ENCODE data around the gene SDHB.

SDHB gene

GRCh38 chr1:17045634-17046333, 8.0 kb downstream of the SDHB start:
- H3K27ac Mint-ChIP-seq: peak overlapping the region; percentile 62
- H3K4me3 Mint-ChIP-seq: no peak overlapping the region
- H3K4me1 Mint-ChIP-seq (ENCODE audit: low read depth): peaks cover 14% of the 10 kb centered on the region
- H3K27me3 Mint-ChIP-seq (ENCODE audit: low read depth): no peaks in the 10 kb centered on the region
- peaks cover 13% of the 10 kb centered on the region for H3K36me3 Mint-ChIP-seq (ENCODE audit: low read depth)
- H3K9me3 Mint-ChIP-seq: no peaks in the 10 kb centered on the region

GRCh38 chr1:17045150-17045549, 8.7 kb downstream of the SDHB start:
- Mint-ChIP-seq H3K27ac (no peak overlapping the region), H3K4me3 (no peak overlapping the region), H3K4me1 (ENCODE audit: low read depth) (peaks cover 13% of the 10 kb centered on the region), H3K36me3 (ENCODE audit: low read depth) (peaks cover 16% of the 10 kb centered on the region), H3K9me3 (no peaks in the 10 kb centered on the region), H3K27me3 (ENCODE audit: low read depth) (no peaks in the 10 kb centered on the region)

- Mint-ChIP-seq H3K4me1 (ENCODE audit: low read depth) (peaks cover 13% of the 10 kb centered on the region), H3K36me3 (ENCODE audit: low read depth) (peaks cover 20% of the 10 kb centered on the region), H3K27me3 (ENCODE audit: low read depth) (no peaks in the 10 kb centered on the region), H3K27ac (no peak overlapping the region), H3K9me3 (no peaks in the 10 kb centered on the region), H3K4me3 (no peak overlapping the region)
These were observed 10.2 kb downstream of the SDHB start for GRCh38 chr1:17043676-17044075.

- Mint-ChIP-seq H3K4me1 (ENCODE audit: low read depth) (peaks cover 3% of the 10 kb centered on the region), H3K27me3 (ENCODE audit: low read depth) (no peaks in the 10 kb centered on the region), H3K4me3 (no peak overlapping the region), H3K27ac (no peak overlapping the region), H3K9me3 (no peaks in the 10 kb centered on the region), H3K36me3 (ENCODE audit: low read depth) (peaks cover 25% of the 10 kb centered on the region)
These were observed 13.7 kb downstream of the SDHB start for GRCh38 chr1:17040135-17040534.

- H3K27ac Mint-ChIP-seq: no peak overlapping the region
- no peaks in the 10 kb centered on the region for H3K4me1 Mint-ChIP-seq (ENCODE audit: low read depth)
- H3K4me3 Mint-ChIP-seq: no peak overlapping the region
- no peaks in the 10 kb centered on the region for H3K9me3 Mint-ChIP-seq
- H3K27me3 Mint-ChIP-seq (ENCODE audit: low read depth): no peaks in the 10 kb centered on the region
- H3K36me3 Mint-ChIP-seq (ENCODE audit: low read depth): peaks cover 25% of the 10 kb centered on the region
These were observed 14.3 kb downstream of the SDHB start for GRCh38 chr1:17039522-17039921.

- Mint-ChIP-seq H3K36me3 (ENCODE audit: low read depth) (peaks cover 13% of the 10 kb centered on the region), H3K9me3 (no peaks in the 10 kb centered on the region), H3K4me1 (ENCODE audit: low read depth) (no peaks in the 10 kb centered on the region), H3K4me3 (no peak overlapping the region), H3K27me3 (ENCODE audit: low read depth) (no peaks in the 10 kb centered on the region), H3K27ac (no peak overlapping the region)
These were observed 20.4 kb downstream of the SDHB start for GRCh38 chr1:17033481-17033880.

GRCh38 chr1:17032741-17033140, 21.1 kb downstream of the SDHB start:
- H3K9me3 Mint-ChIP-seq: no peaks in the 10 kb centered on the region
- H3K36me3 Mint-ChIP-seq (ENCODE audit: low read depth): peaks cover 15% of the 10 kb centered on the region
- no peaks in the 10 kb centered on the region for H3K27me3 Mint-ChIP-seq (ENCODE audit: low read depth)
- no peak overlapping the region for H3K4me3 Mint-ChIP-seq
- no peak overlapping the region for H3K27ac Mint-ChIP-seq
- no peaks in the 10 kb centered on the region for H3K4me1 Mint-ChIP-seq (ENCODE audit: low read depth)

GRCh38 chr1:17031436-17031835, 22.4 kb downstream of the SDHB start:
- no peaks in the 10 kb centered on the region for H3K27me3 Mint-ChIP-seq (ENCODE audit: low read depth)
- no peaks in the 10 kb centered on the region for H3K4me1 Mint-ChIP-seq (ENCODE audit: low read depth)
- peaks cover 19% of the 10 kb centered on the region for H3K36me3 Mint-ChIP-seq (ENCODE audit: low read depth)

GRCh38 chr1:17030206-17030605, 23.6 kb downstream of the SDHB start:
- H3K4me1 Mint-ChIP-seq (ENCODE audit: low read depth): no peaks in the 10 kb centered on the region
- no peaks in the 10 kb centered on the region for H3K27me3 Mint-ChIP-seq (ENCODE audit: low read depth)
- H3K9me3 Mint-ChIP-seq: no peaks in the 10 kb centered on the region
- peaks cover 16% of the 10 kb centered on the region for H3K36me3 Mint-ChIP-seq (ENCODE audit: low read depth)
- H3K27ac Mint-ChIP-seq: no peak overlapping the region
- H3K4me3 Mint-ChIP-seq: no peak overlapping the region

More at GRCh38 chr1:17031436-17031835, 22.4 kb downstream of the SDHB start:
- Mint-ChIP-seq H3K4me3 (no peak overlapping the region), H3K9me3 (no peaks in the 10 kb centered on the region), H3K27ac (no peak overlapping the region)

GRCh38 chr1:17028662-17029188, 25.1 kb downstream of the SDHB start:
- Mint-ChIP-seq H3K27ac (no peak overlapping the region), H3K4me3 (no peak overlapping the region), H3K36me3 (ENCODE audit: low read depth) (peaks cover 27% of the 10 kb centered on the region), H3K4me1 (ENCODE audit: low read depth) (no peaks in the 10 kb centered on the region), H3K27me3 (ENCODE audit: low read depth) (no peaks in the 10 kb centered on the region), H3K9me3 (no peaks in the 10 kb centered on the region)

- Mint-ChIP-seq H3K27ac (no peak overlapping the region), H3K9me3 (no peaks in the 10 kb centered on the region), H3K4me3 (no peak overlapping the region), H3K4me1 (ENCODE audit: low read depth) (peaks cover 1% of the 10 kb centered on the region), H3K27me3 (ENCODE audit: low read depth) (no peaks in the 10 kb centered on the region), H3K36me3 (ENCODE audit: low read depth) (peaks cover 28% of the 10 kb centered on the region)
These were observed 25.9 kb downstream of the SDHB start for GRCh38 chr1:17027900-17028299.

- no peak overlapping the region for H3K27ac Mint-ChIP-seq
- H3K36me3 Mint-ChIP-seq (ENCODE audit: low read depth): peaks cover 30% of the 10 kb centered on the region
- H3K9me3 Mint-ChIP-seq: no peaks in the 10 kb centered on the region
- no peaks in the 10 kb centered on the region for H3K27me3 Mint-ChIP-seq (ENCODE audit: low read depth)
- H3K4me3 Mint-ChIP-seq: no peak overlapping the region
- peaks cover 3% of the 10 kb centered on the region for H3K4me1 Mint-ChIP-seq (ENCODE audit: low read depth)
These were observed 26.4 kb downstream of the SDHB start for GRCh38 chr1:17027403-17027802.

GRCh38 chr1:17024721-17025120, 29.1 kb downstream of the SDHB start:
- Mint-ChIP-seq H3K4me1 (ENCODE audit: low read depth) (peaks cover 3% of the 10 kb centered on the region), H3K27me3 (ENCODE audit: low read depth) (no peaks in the 10 kb centered on the region), H3K9me3 (no peaks in the 10 kb centered on the region), H3K27ac (no peak overlapping the region), H3K4me3 (no peak overlapping the region), H3K36me3 (ENCODE audit: low read depth) (peaks cover 44% of the 10 kb centered on the region)

- no peaks in the 10 kb centered on the region for H3K27me3 Mint-ChIP-seq (ENCODE audit: low read depth)
- H3K27ac Mint-ChIP-seq: no peak overlapping the region
These were observed 30.3 kb downstream of the SDHB start for GRCh38 chr1:17023573-17023972.

GRCh38 chr1:17023102-17023501, 30.7 kb downstream of the SDHB start:
- H3K4me1 Mint-ChIP-seq (ENCODE audit: low read depth): peaks cover 13% of the 10 kb centered on the region

More at GRCh38 chr1:17023573-17023972, 30.3 kb downstream of the SDHB start:
- no peaks in the 10 kb centered on the region for H3K9me3 Mint-ChIP-seq
- peaks cover 52% of the 10 kb centered on the region for H3K36me3 Mint-ChIP-seq (ENCODE audit: low read depth)
- H3K4me1 Mint-ChIP-seq (ENCODE audit: low read depth): peaks cover 13% of the 10 kb centered on the region
- H3K4me3 Mint-ChIP-seq: no peak overlapping the region

More at GRCh38 chr1:17023102-17023501, 30.7 kb downstream of the SDHB start:
- Mint-ChIP-seq H3K36me3 (ENCODE audit: low read depth) (peaks cover 47% of the 10 kb centered on the region), H3K27ac (no peak overlapping the region), H3K4me3 (no peak overlapping the region), H3K9me3 (no peaks in the 10 kb centered on the region), H3K27me3 (ENCODE audit: low read depth) (no peaks in the 10 kb centered on the region)
